ENCODE data around the gene BRIX1. TPM values are rescaled to one million over a fixed set of nuclear protein-coding genes. Genes with fewer than 3 reads are reported as not detected.
A peak's percentile ranks its signal among the peaks of the same experiment; 100 is the strongest.

BRIX1 gene
- total and polyA plus RNA-seq, 2 of the 13 experiments (the other 11 are each of a cell fraction or from before 2014, with no cell fraction given), result 23.6 to 78.4 TPM

DNA sequence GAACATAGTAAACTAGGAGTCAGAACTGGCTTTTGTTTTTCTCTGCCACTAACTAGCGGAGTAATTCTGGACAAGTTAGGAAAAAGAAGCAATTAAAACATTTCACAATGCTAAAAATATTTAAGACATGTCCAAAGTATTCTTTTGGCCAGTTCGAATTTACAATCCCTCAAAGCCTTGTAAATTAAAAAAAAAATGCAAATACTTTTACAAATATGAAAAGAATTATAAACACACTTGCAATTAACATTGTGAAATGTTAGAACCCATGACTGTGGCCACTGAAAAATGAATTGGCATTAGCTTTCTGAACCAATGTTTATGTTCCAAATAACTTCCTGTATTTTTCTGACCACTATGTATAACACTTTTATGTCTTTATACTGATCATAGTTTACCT is 2.4 kb upstream of the BRIX1 start:
- Histone ChIP-seq H3K36me3 (replicated peaks in 1 of 2; ENCODE audit: control insufficient read depth in 1 of 2, insufficient read depth in 2 of 2, low read length in 2 of 2) (peaks cover 4 to 28% of the 10 kb centered on the region in 2 experiments; a peak in 4 of 5 replicates), H3K27ac (ENCODE audit: extremely low read length, insufficient read depth, low read length) (no peak overlapping the region), H3K4me2 (ENCODE audit: low read depth, low read length) (no peak overlapping the region), H3K4me3 (replicated peaks in 1 of 3; ENCODE audit: insufficient read depth in 1 of 3, low read depth in 2 of 3, low read length in 3 of 3) (peak overlapping the region in 1 of 3 experiments; percentile 95; a peak in 1 of 6 replicates), H2AFZ (ENCODE audit: low read length) (no peak overlapping the region), H3K9ac (ENCODE audit: insufficient read depth, low read depth, low read length) (no peak overlapping the region), H3K27me3 (ENCODE audit: control insufficient read depth in 1 of 2, insufficient read depth in 2 of 2, low read length in 2 of 2) (no peaks in the 10 kb centered on the region; a peak in 1 of 5 replicates), H3K79me2 (ENCODE audit: insufficient read depth, low read length) (peaks cover 51% of the 10 kb centered on the region), H3K4me1 (ENCODE audit: insufficient read depth, low read length) (peaks cover 30% of the 10 kb centered on the region), H3K9me3 (ENCODE audit: low read length) (no peaks in the 10 kb centered on the region), H4K20me1 (ENCODE audit: insufficient read depth, low read length) (no peaks in the 10 kb centered on the region; the same call in 1 of the 2 replicates)
- intact Hi-C loops (cut with micrococcal nuclease; ENCODE audit: unreplicated experiment), result no loop called here
- in situ Hi-C loops (cut with HindIII; ENCODE audit: extremely low pct_ligation_motif_present, low pct_unique_long_range_greater_than_20kb), result no loop called here
- 91% methylated on average over 2 of the region's 2 CpGs for WGBS (ENCODE audit: low lambda C conversion rate)
- CTCF ChIA-PET (ENCODE audit: low intra/inter-chr PET ratio, low total read pairs), result no interaction called here
- no peak for FAIRE-seq
- POLR2A ChIA-PET, result no interaction called here
- TF ChIP-seq ZNF607 (CRISPR knock-in tag; IDR thresholded peaks at IDR 0.05; ENCODE audit: borderline replicate concordance) (no peak), AHR (CRISPR knock-in tag; IDR thresholded peaks at IDR 0.05) (no peak), ZNF230 (CRISPR knock-in tag; IDR thresholded peaks at IDR 0.05) (no peak), BRCA1 (CRISPR knock-in tag; IDR thresholded peaks at IDR 0.05) (no peak), SRSF1 (optimal IDR thresholded peaks at IDR 0.05; ENCODE audit: low read depth, low read length) (no peak), ZNF850 (CRISPR knock-in tag; conservative IDR thresholded peaks at IDR 0.05) (no peak), ARID2 (CRISPR knock-in tag; IDR thresholded peaks at IDR 0.05; ENCODE audit: borderline replicate concordance) (no peak), ZFP1 (CRISPR knock-in tag; IDR thresholded peaks at IDR 0.05) (no peak), YEATS4 (CRISPR knock-in tag; IDR thresholded peaks at IDR 0.05; ENCODE audit: borderline replicate concordance) (no peak), ATAD3A (CRISPR knock-in tag; IDR thresholded peaks at IDR 0.05) (no peak), SNRNP70 (IDR thresholded peaks at IDR 0.05; ENCODE audit: low read depth, low read length) (no peak), ZNF441 (CRISPR knock-in tag; IDR thresholded peaks at IDR 0.05; ENCODE audit: borderline replicate concordance) (no peak), PRMT3 (CRISPR knock-in tag; IDR thresholded peaks at IDR 0.05; ENCODE audit: borderline replicate concordance, low read depth) (no peak)
- TF ChIP-seq, protein P1, sequence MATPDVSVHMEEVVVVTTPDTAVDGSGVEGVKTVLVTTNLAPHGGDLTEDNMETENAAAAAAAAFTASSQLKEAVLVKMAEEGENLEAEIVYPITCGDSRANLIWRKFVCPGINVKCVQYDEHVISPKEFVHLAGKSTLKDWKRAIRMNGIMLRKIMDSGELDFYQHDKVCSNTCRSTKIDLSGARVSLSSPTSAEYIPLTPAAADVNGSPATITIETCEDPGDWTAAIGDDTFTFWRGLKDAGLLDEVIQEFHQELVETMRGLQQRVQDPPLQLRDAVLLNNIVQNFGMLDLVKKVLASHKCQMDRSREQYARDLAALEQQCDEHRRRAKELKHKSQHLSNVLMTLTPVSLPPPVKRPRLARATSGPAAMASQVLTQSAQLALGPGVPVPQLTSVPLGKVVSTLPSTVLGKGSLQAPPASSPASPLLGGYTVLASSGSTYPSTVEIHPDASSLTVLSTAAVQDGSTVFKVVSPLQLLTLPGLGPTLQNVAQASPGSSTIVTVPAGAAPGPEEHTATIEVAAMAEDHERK (CRISPR knock-in tag; IDR thresholded peaks at IDR 0.05; ENCODE audit: low read depth), result no peak
- TF ChIP-seq, protein P2, sequence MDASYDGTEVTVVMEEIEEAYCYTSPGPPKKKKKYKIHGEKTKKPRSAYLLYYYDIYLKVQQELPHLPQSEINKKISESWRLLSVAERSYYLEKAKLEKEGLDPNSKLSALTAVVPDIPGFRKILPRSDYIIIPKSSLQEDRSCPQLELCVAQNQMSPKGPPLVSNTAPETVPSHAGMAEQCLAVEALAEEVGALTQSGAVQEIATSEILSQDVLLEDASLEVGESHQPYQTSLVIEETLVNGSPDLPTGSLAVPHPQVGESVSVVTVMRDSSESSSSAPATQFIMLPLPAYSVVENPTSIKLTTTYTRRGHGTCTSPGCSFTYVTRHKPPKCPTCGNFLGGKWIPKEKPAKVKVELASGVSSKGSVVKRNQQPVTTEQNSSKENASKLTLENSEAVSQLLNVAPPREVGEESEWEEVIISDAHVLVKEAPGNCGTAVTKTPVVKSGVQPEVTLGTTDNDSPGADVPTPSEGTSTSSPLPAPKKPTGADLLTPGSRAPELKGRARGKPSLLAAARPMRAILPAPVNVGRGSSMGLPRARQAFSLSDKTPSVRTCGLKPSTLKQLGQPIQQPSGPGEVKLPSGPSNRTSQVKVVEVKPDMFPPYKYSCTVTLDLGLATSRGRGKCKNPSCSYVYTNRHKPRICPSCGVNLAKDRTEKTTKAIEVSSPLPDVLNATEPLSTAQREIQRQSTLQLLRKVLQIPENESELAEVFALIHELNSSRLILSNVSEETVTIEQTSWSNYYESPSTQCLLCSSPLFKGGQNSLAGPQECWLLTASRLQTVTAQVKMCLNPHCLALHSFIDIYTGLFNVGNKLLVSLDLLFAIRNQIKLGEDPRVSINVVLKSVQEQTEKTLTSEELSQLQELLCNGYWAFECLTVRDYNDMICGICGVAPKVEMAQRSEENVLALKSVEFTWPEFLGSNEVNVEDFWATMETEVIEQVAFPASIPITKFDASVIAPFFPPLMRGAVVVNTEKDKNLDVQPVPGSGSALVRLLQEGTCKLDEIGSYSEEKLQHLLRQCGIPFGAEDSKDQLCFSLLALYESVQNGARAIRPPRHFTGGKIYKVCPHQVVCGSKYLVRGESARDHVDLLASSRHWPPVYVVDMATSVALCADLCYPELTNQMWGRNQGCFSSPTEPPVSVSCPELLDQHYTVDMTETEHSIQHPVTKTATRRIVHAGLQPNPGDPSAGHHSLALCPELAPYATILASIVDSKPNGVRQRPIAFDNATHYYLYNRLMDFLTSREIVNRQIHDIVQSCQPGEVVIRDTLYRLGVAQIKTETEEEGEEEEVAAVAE (CRISPR knock-in tag; IDR thresholded peaks at IDR 0.05; ENCODE audit: borderline replicate concordance), result no peak
- TF ChIP-seq, protein P3, sequence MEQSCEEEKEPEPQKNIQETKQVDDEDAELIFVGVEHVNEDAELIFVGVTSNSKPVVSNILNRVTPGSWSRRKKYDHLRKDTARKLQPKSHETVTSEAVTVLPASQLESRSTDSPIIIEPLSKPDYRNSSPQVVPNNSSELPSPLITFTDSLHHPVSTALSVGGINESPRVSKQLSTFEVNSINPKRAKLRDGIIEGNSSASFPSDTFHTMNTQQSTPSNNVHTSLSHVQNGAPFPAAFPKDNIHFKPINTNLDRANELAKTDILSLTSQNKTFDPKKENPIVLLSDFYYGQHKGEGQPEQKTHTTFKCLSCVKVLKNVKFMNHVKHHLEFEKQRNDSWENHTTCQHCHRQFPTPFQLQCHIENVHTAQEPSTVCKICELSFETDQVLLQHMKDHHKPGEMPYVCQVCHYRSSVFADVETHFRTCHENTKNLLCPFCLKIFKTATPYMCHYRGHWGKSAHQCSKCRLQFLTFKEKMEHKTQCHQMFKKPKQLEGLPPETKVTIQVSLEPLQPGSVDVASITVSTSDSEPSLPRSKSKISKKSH (CRISPR knock-in tag; IDR thresholded peaks at IDR 0.05; ENCODE audit: borderline replicate concordance), result no peak
- TF ChIP-seq, protein P4, sequence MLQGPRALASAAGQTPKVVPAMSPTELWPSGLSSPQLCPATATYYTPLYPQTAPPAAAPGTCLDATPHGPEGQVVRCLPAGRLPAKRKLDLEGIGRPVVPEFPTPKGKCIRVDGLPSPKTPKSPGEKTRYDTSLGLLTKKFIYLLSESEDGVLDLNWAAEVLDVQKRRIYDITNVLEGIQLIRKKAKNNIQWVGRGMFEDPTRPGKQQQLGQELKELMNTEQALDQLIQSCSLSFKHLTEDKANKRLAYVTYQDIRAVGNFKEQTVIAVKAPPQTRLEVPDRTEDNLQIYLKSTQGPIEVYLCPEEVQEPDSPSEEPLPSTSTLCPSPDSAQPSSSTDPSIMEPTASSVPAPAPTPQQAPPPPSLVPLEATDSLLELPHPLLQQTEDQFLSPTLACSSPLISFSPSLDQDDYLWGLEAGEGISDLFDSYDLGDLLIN (CRISPR knock-in tag; IDR thresholded peaks at IDR 0.05; ENCODE audit: borderline replicate concordance), result no peak
- ATAC-seq, result no peak
- no peak for DNase-seq (ENCODE audit: low spot score)
- no TSS peak for BruUV-seq (replicated peaks)

Measured in HepG2 (cell line).